Esophagus squamous epithelium (tissue), 4 donors: ENCODE data around the gene ACCS.

Source experiments
- CTCF ChIP-seq, 6 experiments: fragments of 450-650 bp in 4 of 6; fragments of 200-600 bp in 2 of 6; sonication (generic) in 2 of 6; IDR thresholded peaks; one replicate each; pipeline ENCODE4 v1.5.1; 2016 to 2019; ENCODE audit warnings: antibody characterized with exemption in 6 of 6, mild to moderate bottlenecking in 4 of 6, moderate library complexity in 4 of 6
- POLR2A ChIP-seq, 4 donors: fragments of 450-650 bp; IDR thresholded peaks; one replicate each; pipeline ENCODE4 v1.6.1; 2017; ENCODE audit warnings: antibody characterized with exemption in 4 of 4, mild to moderate bottlenecking in 4 of 4, moderate library complexity in 3 of 4

- TF ChIP-seq CTCF (IDR thresholded peaks at IDR 0.05) (no peak), POLR2A (IDR thresholded peaks at IDR 0.05) (no peak)
Measured at GRCh38 chr11:44033856-44034255, 32.2 kb upstream of the ACCS start.
